HL-60 (cell line): Measurements from ENCODE around the gene PDE11A.

Experiments used
- DNase-seq, 2 experiments: peaks; one replicate each; pipeline ENCODE4 v3.0.0-alpha.2; 2010 to 2020; ENCODE audit warnings: low read depth in 1 of 2, low spot score in 1 of 2
- H3K27ac ChIP-seq: fragments of 250-450 bp; sonication (Bioruptor Pico); replicated peaks from 2 replicates; pipeline ENCODE4 v1.5.1; 2020; ENCODE audit warnings: mild to moderate bottlenecking, moderate library complexity
- H3K27me3 ChIP-seq: fragments of 250-450 bp; sonication (Bioruptor Pico); 2 replicates; pipeline ENCODE4 v1.5.1; 2021; ENCODE audit warnings: mild to moderate bottlenecking, moderate library complexity; ENCODE audit not compliant: insufficient read depth, poor library complexity, severe bottlenecking
- H3K4me3 ChIP-seq: replicated peaks from 2 replicates; pipeline ENCODE4 v1.5.1; 2011; ENCODE audit warnings: mild to moderate bottlenecking, control low read depth, low read length; ENCODE audit not compliant: insufficient read depth
- GABPA ChIP-seq: IDR thresholded peaks from 2 replicates; pipeline ENCODE4 v1.6.1; 2012; ENCODE audit warnings: low read depth
- POLR2AphosphoS5 ChIP-seq: IDR thresholded peaks from 2 replicates; pipeline ENCODE4 v1.6.1; 2012; ENCODE audit warnings: low read depth
- SPI1 ChIP-seq: IDR thresholded peaks from 2 replicates; pipeline ENCODE4 v1.6.1; 2012; ENCODE audit warnings: low read depth, mild to moderate bottlenecking, borderline replicate concordance
- TF ChIP-seq, protein P1 (sequence below): IDR thresholded peaks from 2 replicates; pipeline ENCODE4 v1.6.1; 2012; ENCODE audit warnings: low read depth; ENCODE audit not compliant: insufficient replicate concordance
- TF ChIP-seq, protein P2 (sequence below): IDR thresholded peaks from one replicate; pipeline ENCODE4 v1.5.1; 2011; ENCODE audit warnings: low read length, control low read depth, inconsistent platforms; ENCODE audit not compliant: insufficient read depth

PDE11A gene

DNA sequence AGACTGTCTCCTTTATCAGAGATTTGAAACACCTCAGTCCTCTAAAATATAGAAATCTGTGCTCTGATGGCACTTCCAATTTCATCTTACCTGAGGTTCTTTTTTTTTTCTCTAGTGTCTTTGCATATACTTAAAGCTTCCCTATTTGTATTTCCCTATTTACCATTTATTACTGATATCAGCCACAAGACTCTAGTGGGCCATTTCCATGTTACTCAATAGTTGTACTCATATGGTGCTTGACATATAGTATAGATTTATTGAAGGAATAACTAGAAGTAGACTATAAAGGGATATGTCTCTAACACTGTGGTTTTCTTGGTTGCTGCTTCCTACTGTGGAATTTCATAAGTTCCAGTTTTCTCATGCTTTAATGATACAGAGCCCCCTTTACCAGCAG is 42.7 kb upstream of the PDE11A start:
- Histone ChIP-seq H3K27me3 (no peaks in the 10 kb centered on the region), H3K4me3 (no peak overlapping the region), H3K27ac (no peak overlapping the region)
- DNase-seq: no peak
- TF ChIP-seq SPI1 (no peak), GABPA (no peak), POLR2AphosphoS5 (no peak)
- TF ChIP-seq, protein P1, sequence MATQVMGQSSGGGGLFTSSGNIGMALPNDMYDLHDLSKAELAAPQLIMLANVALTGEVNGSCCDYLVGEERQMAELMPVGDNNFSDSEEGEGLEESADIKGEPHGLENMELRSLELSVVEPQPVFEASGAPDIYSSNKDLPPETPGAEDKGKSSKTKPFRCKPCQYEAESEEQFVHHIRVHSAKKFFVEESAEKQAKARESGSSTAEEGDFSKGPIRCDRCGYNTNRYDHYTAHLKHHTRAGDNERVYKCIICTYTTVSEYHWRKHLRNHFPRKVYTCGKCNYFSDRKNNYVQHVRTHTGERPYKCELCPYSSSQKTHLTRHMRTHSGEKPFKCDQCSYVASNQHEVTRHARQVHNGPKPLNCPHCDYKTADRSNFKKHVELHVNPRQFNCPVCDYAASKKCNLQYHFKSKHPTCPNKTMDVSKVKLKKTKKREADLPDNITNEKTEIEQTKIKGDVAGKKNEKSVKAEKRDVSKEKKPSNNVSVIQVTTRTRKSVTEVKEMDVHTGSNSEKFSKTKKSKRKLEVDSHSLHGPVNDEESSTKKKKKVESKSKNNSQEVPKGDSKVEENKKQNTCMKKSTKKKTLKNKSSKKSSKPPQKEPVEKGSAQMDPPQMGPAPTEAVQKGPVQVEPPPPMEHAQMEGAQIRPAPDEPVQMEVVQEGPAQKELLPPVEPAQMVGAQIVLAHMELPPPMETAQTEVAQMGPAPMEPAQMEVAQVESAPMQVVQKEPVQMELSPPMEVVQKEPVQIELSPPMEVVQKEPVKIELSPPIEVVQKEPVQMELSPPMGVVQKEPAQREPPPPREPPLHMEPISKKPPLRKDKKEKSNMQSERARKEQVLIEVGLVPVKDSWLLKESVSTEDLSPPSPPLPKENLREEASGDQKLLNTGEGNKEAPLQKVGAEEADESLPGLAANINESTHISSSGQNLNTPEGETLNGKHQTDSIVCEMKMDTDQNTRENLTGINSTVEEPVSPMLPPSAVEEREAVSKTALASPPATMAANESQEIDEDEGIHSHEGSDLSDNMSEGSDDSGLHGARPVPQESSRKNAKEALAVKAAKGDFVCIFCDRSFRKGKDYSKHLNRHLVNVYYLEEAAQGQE: no peak
- TF ChIP-seq, protein P2, sequence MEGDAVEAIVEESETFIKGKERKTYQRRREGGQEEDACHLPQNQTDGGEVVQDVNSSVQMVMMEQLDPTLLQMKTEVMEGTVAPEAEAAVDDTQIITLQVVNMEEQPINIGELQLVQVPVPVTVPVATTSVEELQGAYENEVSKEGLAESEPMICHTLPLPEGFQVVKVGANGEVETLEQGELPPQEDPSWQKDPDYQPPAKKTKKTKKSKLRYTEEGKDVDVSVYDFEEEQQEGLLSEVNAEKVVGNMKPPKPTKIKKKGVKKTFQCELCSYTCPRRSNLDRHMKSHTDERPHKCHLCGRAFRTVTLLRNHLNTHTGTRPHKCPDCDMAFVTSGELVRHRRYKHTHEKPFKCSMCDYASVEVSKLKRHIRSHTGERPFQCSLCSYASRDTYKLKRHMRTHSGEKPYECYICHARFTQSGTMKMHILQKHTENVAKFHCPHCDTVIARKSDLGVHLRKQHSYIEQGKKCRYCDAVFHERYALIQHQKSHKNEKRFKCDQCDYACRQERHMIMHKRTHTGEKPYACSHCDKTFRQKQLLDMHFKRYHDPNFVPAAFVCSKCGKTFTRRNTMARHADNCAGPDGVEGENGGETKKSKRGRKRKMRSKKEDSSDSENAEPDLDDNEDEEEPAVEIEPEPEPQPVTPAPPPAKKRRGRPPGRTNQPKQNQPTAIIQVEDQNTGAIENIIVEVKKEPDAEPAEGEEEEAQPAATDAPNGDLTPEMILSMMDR: no peak

DNA sequence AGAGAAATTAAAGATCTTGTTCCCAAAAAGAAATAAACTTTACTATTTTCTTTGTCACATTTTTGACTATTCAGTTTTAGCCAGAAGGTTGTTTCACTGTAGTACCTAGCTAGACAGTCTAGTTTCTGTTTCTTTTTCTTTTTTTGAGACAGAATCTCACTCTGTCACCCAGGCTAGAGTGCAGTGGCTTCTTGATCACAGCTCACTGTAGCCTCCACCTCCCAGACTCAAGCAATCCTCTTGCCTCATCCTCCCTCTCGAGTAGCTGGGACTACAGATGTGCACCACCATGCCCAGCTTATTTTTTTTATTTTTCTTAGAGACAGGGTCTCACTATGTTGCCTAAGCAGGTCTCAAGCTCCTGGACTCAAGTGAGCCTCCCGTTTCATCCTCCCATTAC is 41.9 kb upstream of the PDE11A start:
- no peak for TF ChIP-seq GABPA
- no peak for TF ChIP-seq SPI1
- TF ChIP-seq, protein P1: no peak
- TF ChIP-seq POLR2AphosphoS5: no peak
- TF ChIP-seq, protein P2: no peak
- Histone ChIP-seq H3K4me3 (no peak overlapping the region), H3K27me3 (no peaks in the 10 kb centered on the region), H3K27ac (no peak overlapping the region)
- DNase-seq: no peak

DNA sequence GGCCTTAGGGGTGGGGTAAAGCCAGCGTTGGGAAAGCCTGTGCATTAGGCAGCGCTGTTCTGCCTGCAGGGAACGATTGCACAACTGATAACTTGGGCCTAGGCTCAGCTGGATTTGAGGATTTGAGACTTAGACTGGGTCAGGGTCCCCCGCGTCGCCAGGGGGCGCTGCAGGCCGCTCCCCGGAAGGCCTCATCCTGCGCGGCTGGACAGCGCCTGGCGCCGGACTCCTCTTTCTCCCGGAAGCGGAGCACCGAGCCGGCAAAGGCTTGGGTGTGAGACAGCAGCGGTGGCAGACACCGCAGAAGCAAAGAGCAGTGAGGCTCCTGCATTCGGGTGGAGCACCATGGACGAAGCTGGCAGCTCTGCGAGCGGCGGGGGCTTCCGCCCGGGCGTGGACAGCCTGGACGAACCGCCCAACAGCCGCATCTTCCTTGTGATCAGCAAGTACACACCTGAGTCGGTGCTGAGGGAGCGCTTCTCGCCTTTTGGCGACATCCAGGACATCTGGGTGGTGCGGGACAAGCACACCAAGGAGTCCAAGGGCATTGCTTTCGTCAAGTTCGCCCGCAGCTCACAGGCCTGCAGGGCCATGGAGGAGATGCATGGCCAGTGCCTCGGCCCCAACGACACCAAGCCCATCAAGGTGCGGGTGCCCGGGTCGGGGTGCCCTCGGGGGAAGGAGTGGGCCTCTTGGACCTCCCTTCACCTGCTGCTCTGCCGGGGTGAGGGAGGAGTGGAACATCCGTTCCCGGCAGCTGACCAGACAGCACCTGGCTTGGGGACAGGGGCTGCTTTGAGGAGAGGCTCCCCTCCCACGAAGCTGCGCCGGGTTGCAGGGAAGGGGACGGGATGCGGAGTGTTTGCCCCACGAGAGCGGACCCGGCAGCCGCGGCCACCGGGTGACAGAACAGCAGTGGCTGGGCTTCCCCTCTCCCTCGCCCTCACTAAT is 39.9 kb upstream of the PDE11A start, which contains the start of gene RBM45:
RBM45 (plus strand) TSS at position 236 of the 951 bp plus-strand sequence; CDS start at position 346, 110 bp downstream.
- TF ChIP-seq, protein P1: peak; percentile 91
- TF ChIP-seq GABPA (peak; percentile 75), POLR2AphosphoS5 (peak; percentile 73; the same call in 1 of the 2 replicates), SPI1 (no peak)
- TF ChIP-seq, protein P2: peak; percentile 88
- peak within 1 kb of the TSS; percentile 34 for H3K27ac ChIP-seq

More for the DNA sequence above, 39.9 kb upstream of the PDE11A start, which contains the start of gene RBM45:
- DNase-seq: peak; percentile 90
- Histone ChIP-seq H3K27me3 (no peaks in the 10 kb centered on the region), H3K4me3 (peak within 1 kb of the TSS; percentile 72)
